Mucosa of descending colon (tissue), 3 donors: Measurements from ENCODE around the gene COPRS. TPM values are rescaled to one million over a fixed set of nuclear protein-coding genes. Genes with fewer than 3 reads are reported as not detected.

Experiments
- ATAC-seq: fragments of 200-7000 bp; cut with Tn5 transposase; one replicate; pipeline ENCODE4 v1.9.1; 2020; ENCODE audit warnings: mild to moderate bottlenecking, moderate library complexity
- DNase-seq, 3 donors: peaks; one replicate each; pipeline ENCODE4 v3.0.0-alpha.2; 2020
- H3K36me3 ChIP-seq: fragments of 200-600 bp; one replicate; pipeline ENCODE4 v1.8.0; 2021; ENCODE audit warnings: low read depth, mild to moderate bottlenecking
- H3K4me1 ChIP-seq: fragments of 200-600 bp; one replicate; pipeline ENCODE4 v1.8.0; 2021; ENCODE audit warnings: low read depth, mild to moderate bottlenecking
- H3K4me3 ChIP-seq: fragments of 200-600 bp; one replicate; pipeline ENCODE4 v1.8.0; 2021; ENCODE audit warnings: mild to moderate bottlenecking
- H3K9me3 ChIP-seq: fragments of 200-600 bp; one replicate; pipeline ENCODE4 v1.8.0; 2021; ENCODE audit warnings: mild to moderate bottlenecking
- CTCF ChIP-seq: fragments of 200-600 bp; IDR thresholded peaks from one replicate; pipeline ENCODE4 v1.8.0; 2022; ENCODE audit warnings: antibody characterized with exemption, mild to moderate bottlenecking
- intact Hi-C, 2 donors: fragments of 100-400 bp; cut with DNase I in 1 of 2; cut with micrococcal nuclease in 1 of 2; formaldehyde crosslinking; loops; one replicate each; pipeline versions ENCODE4 v1.11.0 to v1.11.1; 2022; cut with DNase I, micrococcal nuclease
- total RNA-seq, 3 donors: library from RNA; stranded (reverse); fragmentation: NEBNext Ultra II Directional in 2 of 3; extraction: Animal tissue kit (Norgen Biotek cat#: 25700) in 2 of 3; gene quantifications; one replicate each; pipeline versions ENCODE4 v1.2.1 to v1.2.4, GENCODE V29; 2021 to 2023
- donor health status: DM: no; HTN: no; CAD: no; lungs with moderate emphysema.
- donor health status: DM: no; HTN: no; CAD: no.
- donor health status: DM: no; HTN: yes; CAD: no.

The COPRS gene
- total RNA-seq, 3 donors from 2014 or later: 13.5 to 63.9 (median 20.7) TPM

- Histone ChIP-seq H3K36me3 (peaks cover 7% of the 10 kb centered on the region), H3K4me1 (no peaks in the 10 kb centered on the region), H3K9me3 (no peaks in the 10 kb centered on the region), H3K4me3 (no peak overlapping the region)
- intact Hi-C loops: no loop called here
- no peak for TF ChIP-seq CTCF
- ATAC-seq (no peak), DNase-seq (no peak)
Measured at GRCh38 chr17:31877911-31878702, 19.1 kb upstream of the COPRS start.

GRCh38 chr17:31877341-31877740, 18.3 kb upstream of the COPRS start:
- Histone ChIP-seq H3K4me3 (no peak overlapping the region), H3K4me1 (no peaks in the 10 kb centered on the region), H3K36me3 (peaks cover 13% of the 10 kb centered on the region), H3K9me3 (no peaks in the 10 kb centered on the region)
- ATAC-seq (no peak), DNase-seq (no peak)
- no peak for TF ChIP-seq CTCF
- intact Hi-C loops: no loop called here

- intact Hi-C loops: no loop called here
- DNase-seq (no peak), ATAC-seq (no peak)
- Histone ChIP-seq H3K4me3 (no peak overlapping the region), H3K36me3 (peaks cover 12% of the 10 kb centered on the region), H3K4me1 (no peaks in the 10 kb centered on the region), H3K9me3 (no peaks in the 10 kb centered on the region)
- no peak for TF ChIP-seq CTCF
Measured at GRCh38 chr17:31875081-31875480, 16.0 kb upstream of the COPRS start.

- no peak for TF ChIP-seq CTCF
- intact Hi-C loops: no loop called here
- no peak for ATAC-seq
Measured at GRCh38 chr17:31869797-31870568, 10.9 kb upstream of the COPRS start.

GRCh38 chr17:31869031-31869430, 10.0 kb upstream of the COPRS start:
- no peaks in the 10 kb centered on the region for H3K4me1 ChIP-seq
- H3K4me3 ChIP-seq: no peak overlapping the region
- H3K36me3 ChIP-seq: peaks cover 9% of the 10 kb centered on the region
- no peak for TF ChIP-seq CTCF
- no peak for ATAC-seq
- DNase-seq: no peak
- intact Hi-C loops: no loop called here
- H3K9me3 ChIP-seq: no peaks in the 10 kb centered on the region

More at GRCh38 chr17:31869797-31870568, 10.9 kb upstream of the COPRS start:
- no peak overlapping the region for H3K4me3 ChIP-seq
- no peak for DNase-seq
- H3K36me3 ChIP-seq: peaks cover 9% of the 10 kb centered on the region
- no peaks in the 10 kb centered on the region for H3K9me3 ChIP-seq
- no peaks in the 10 kb centered on the region for H3K4me1 ChIP-seq
